Stimulated activated CD8-positive, alpha-beta memory T cell treated with anti-CD3 and anti-CD28 coated beads, Interleukin-15, amount 100 ng/mL, for 48 hours (primary cell): ENCODE data around the gene PKIB.
"Not testable (repeated sequence)": the region's sequence is repeated elsewhere in the genome, so short reads cannot be mapped to it uniquely, and the experiment has no call there.

Experiments used
- DNase-seq, 2 donors: peaks; one replicate each; pipeline ENCODE4 v3.0.0-alpha.2; 2020; ENCODE audit warnings: low read depth in 2 of 2

Gene PKIB, protein sequence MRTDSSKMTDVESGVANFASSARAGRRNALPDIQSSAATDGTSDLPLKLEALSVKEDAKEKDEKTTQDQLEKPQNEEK

DNA sequence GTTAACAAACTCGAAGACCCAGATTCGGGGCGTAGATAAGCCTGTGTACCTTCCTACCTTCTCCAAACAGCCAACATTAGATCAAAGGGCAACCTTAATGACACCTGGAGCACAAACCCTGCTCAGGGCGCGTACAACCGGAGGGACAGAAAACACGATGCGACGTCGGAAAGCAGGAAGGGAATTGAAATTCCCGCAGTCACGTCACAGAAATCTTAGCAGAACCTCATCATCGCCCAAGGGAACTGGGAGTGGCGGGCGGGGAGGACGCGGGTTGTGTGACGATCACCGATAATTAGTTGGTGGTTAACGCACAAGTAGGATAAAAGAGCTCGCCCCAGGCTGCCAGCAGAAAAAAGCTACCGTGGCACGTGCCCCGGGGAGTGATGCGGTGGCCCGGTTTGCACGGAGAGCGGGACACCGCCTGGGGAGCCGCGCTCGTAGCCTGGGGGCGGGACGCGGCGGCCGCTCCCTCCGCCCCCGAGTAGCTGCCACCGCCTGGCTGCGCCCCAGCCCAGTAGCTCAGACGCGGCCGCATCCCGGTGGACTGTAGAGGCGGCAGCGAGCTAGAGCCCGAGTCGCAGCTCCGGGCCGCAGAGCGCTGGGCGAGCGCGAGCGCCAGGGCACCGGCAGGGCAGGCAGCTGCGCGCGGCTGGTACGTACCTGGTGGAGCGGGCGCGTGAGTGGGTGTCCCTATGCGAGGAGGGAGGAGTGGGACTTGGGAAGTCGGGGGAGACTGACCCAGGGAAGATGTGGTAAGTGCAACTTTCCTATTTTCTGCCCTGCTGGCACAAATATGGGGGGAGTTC is at the start of gene PKIB:
TSS of gene PKIB (plus strand) at position 525 of the 809 bp plus-strand sequence. CDS start 107,390 bp downstream, outside the sequence.
- peak; percentile 33 to 38 for DNase-seq

DNA sequence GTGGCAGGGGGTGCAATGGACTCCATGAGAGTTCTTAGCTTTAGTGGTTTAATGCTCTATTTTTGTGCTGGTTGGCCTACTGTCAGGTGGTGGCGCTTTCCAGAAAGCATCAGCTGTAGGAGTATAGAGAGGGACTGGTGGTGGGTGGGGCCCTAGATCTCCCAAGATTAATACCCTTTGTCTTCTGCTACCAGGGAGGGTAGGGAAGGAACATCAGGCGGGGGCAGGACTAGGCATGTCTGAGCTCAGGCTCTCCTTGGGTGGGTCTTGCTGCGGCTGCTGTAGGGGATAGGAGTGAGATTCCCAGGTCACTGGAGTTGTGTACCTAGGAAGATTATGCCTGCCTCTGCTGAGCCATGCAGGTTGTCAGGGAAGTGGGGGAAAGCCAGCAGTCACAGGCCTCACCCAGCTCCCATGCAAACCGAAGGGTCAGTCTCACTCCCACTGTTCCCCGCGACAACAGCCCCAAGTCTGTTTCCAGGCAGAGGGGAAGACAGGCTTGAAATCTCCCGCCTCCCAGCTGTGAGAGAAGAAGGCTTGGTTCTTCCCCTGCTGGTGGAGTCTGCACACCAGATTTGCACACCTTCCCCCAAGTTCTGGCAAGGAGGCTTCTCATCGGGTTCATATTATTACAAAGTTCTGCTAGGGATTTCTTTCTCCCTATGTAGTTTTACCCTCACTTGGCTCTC is 46.7 kb upstream of the PKIB start:
- DNase-seq: no peak

DNA sequence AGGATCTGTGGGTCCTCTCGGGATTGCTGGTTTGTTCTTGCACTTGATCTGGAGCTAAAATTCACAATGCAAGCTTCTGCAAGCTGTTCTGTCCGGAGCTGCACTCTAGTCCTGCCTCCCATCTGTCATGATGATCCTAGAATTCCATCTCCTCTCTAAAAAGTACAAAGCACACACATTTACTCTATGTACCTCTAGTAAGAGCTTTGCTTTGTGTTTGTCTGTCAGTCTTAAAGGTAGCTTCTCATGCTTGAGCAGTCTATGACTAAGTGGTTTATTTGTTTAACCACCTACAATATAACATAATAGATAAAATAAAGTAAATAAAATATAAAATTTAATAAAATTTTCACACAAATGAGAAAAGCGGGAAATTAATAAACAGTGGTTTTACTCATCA is 46.0 kb upstream of the PKIB start:
- DNase-seq: no peak

DNA sequence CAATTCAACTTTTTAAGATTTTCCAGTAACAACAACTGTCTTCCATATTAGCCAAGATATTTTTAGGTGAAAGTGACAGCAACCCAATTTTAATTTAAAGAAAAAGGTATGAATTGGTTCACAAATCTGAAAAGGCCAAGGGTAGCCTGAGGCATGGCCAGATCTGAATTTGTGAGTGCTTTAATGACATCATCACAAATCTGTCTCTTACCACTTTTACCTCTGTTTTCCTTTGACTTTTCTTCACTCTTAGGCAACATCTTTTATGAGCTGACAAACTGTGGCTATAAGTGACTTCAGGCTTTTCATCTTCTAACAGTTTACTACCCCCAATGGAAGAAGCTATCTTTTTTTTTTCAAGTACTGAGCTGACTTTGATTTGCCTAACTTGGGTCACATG is 44.5 kb upstream of the PKIB start:
- DNase-seq: no peak

DNA sequence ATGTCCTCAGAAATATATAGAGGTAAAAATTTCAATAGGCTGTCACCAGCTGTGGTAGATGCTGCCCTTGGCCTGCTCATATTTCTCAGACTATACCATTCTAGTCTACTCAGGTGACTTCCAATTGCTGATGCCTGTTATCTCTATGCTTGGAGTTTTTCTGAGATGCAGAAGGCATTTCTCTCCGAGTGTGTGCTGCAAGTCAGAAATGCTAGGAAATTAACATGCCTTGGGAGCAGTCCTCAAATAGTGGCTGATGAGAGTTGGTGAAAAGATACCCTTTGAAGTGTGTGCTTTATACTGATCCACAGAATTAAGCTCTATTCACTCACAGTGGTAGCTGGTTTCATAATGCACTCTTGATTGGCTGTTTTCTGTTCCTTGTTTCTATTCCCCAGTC is 43.2 kb upstream of the PKIB start:
- DNase-seq: no peak

DNA sequence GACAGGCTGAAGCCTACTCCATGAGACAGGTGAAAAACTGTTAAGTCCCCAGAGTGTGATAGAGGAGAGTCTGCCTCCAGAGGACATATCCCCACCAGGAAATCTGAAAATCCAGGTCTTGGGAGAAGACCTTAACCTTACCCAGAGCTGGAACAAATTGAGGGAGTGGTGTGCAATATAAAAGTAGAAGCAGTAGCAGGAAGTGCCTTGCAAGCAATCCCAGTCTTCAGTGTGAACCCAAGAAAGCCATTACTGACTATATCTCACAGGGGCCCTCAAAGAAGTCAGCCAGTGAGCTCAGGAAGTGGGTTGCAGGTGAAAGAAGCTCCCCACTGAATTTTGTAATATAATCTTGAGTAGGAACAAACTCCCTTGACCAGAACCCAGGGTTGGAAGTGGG is 41.9 kb upstream of the PKIB start:
- DNase-seq: no peak

DNA sequence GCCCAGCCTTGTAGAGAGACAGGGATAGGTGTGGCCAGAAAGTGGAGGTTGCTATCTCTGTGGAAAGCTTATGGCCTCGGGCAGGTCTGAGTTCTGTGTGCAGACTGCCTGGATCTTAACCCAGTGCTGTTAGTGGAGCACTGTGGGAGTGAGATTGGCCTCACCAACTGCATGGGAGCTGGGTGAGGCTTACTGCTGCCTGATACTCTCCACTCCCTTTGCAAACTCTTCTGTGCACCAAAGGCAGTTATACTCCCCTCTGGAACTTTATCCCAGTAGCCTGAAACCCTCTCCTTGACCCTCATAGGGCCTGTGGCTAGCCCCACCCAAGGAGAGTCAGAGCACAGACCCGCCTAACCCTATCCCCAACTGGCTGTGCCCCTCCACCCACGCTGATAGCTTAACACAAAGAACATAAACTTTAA is 41.4 kb upstream of the PKIB start:
- no peak for DNase-seq

DNA sequence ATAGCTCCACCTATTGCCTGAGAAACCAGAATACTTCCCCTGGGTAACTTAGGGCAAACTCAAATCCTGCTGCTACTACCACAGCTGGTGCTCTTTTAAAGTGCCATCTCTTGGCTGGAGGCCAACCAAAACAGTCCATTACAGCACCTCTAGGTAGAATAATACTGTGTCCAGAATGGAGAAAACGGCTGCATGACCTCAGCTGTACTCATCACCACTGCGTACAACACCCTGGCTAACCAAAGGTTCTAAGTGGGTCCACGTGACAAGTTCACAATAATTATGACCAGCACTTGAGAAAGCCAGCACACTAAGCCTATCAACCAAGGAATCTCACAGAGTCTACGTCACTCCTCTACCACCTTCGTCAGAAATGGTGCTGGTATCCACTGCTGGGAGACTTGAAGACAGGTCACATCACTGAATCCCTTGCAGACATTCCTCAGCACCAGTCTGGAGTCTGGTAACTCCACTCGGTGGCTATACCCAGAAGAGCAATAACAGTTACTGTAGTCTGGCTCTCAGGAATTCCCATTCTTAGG is 40.9 kb upstream of the PKIB start:
- no peak for DNase-seq

DNA sequence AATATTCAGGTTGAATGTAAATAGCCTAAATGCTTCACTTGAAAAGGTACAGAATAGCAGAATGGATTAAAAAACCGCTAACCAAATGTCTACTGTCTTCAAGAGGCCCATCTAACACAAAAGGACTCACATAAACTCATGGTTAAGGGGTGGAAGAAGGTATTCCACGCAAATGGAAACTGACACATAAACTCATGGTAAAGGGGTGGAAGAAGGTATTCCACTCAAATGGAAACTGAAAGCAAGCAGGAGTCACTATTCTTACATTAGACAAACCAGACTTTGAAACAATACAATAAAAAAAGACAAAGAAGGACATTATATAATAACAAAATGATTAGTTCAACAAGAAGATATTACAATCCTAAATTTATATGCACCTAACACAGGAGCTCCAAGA is 38.3 kb upstream of the PKIB start:
- DNase-seq: no peak

DNA sequence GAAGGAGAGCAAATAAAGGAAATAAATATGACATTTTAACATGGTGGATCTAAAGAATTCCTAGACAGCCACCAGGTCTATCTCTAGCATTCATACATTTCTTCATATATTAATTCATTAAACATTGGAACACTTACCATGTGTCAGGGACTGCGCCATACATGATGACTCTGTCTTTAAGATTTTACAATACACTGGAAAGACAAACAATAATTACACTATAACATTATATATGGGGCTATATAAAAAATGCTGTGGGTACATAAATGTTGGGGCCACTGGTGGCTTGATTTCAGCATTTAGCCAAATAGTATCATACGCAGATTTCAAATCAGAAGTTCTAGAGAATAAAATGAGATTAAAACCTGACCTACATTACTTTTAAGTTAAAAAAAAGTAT is 33.3 kb upstream of the PKIB start:
- no peak for DNase-seq

DNA sequence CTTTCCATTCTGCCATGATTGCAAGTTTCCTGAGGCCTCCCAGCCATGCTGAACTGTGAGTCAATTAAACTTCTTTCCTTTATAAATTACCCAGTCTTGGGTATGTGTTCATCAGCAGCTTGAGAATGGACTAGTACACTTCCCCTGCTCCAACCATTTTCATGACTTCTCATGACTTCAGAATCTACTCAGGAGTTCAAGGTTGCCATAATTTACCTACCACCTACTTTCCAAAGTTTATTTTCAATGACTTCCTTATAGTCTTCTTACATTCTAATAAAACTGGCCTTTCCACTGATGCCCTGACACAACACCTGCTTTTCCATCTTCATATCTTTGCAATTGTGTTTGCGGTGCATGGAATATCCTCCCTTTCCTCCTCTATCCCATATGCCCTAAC is 31.2 kb upstream of the PKIB start:
- DNase-seq: no peak

DNA sequence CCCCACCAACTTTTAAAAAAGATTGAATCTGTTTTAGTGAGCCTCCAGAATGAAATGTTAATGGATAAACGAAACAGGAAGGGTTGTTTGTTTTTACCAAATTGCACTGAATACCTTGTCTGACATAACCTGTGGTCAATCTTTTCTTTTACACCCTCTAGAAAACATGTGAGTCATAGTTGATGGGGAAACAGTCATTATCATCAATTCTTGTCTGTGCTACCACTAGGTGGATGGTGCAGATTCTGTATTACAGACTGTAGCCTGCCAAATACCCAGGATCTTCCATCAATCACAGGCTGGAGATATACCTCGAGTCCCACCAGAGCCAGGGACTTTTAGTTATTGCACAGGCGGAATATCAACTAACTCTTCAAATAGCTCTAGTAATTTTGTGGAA is 29.5 kb upstream of the PKIB start:
- no peak for DNase-seq

DNA sequence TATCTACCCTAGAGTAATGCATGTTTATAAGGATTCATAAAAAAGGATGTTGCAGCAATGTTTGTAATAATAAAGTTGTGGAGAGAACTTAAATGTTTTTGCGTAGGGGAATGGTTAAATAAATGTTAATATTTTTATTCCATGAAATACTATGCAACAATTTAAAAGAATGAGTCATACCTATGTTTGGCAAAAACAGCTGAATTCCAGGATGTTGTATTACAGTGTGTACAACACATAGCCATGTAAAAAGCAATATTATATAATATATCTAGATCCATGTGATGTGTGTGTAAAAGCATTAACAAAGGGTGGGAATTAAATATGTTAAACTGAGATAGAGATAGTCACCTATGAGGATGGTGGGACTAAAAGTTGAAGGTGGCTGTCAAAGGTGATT is 21.1 kb upstream of the PKIB start:
- no peak for DNase-seq

DNA sequence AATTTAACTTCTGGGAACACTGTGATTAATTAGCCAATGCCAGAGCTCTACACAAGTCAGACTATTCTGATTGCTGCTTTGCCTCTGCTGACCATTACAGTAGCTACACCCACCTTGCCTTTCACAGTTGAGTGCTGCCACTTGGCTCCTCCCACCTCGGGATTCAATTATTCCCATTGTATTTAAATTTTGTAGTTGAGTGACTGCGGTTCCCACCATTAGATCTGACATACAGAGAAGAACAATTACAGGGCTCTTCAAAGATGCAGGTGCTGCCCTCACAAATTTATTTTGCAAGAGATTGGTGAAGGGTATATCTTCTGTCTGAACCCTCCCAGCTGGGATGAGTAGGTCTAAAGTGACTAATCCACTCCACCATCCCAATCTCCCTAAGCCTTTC is 11.9 kb upstream of the PKIB start:
- not testable (repeated sequence) for DNase-seq

DNA sequence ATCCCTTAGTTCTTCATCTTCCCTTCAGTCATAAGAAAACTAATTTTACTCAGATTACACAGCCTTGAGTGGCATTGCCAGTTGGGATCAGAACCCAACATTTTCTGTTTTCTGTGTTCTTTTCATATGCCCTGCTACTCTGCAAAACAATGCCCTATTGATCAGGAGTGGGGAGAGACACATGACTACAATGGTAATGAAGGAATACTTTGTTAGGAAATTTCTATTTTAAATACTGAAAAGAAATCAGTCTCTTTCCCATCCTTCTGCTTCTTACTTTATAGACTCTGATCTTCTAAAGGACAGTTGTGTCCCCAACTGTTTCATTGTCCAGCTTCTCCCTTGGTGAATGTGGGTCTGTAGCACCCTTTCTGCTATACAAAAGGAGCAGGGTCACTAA is 5.5 kb upstream of the PKIB start:
- DNase-seq: no peak

DNA sequence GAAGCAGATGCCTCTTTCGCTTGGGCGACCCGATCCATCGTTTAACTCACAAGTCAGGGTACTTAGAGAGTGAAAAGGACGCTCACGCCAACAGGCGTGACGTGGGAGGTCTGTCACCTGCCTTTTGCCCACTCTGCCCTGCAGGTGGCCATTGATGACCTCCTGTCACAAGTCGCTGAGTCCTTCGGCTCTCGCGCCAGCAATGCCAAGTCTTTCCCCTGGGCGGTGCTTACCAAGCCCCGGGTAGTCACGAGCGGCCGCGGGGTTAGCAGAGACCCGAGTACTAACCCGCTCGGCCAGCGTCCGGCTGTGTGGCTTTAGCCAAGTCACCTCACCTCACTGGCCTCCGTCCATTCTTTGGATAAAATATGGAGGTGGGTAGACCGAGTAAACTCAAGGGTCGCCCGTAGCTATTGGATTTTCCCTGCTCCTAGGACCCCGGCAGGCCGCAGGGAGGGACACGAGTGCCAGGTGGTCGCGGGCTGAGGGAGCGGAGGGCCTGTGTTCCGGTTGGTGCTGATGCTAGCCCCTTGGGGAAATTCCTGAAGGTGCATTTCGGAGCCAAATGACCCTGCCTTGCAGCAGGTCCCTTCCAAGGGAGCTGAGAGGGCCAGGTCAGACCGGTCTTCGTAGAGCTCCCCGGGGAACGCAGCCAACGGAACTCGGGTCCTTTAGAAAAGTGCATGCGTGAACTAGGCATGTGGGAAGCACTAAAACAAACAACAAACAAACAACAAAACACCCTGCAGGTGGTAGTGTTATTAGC is 668 bp downstream of the PKIB start:
- no peak for DNase-seq

DNA sequence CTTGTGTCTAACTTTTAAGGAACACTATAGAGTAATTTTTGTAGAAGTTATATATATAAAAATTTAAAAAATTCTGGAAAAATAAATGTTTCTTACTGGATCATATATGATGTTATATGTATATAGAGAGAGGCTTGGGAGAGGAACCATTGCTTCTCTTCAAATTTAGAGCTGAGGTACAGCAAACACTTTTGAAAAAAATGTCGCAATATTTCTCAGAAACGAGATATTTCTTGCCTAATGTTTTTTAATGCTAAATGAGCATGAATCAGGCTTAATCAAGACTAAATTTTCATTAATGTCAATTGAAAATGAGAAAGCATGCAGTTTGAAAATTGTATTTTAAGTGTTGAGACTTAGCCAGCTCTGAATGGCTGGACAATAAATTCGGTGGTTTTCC is 2.6 kb downstream of the PKIB start:
- DNase-seq: no peak

DNA sequence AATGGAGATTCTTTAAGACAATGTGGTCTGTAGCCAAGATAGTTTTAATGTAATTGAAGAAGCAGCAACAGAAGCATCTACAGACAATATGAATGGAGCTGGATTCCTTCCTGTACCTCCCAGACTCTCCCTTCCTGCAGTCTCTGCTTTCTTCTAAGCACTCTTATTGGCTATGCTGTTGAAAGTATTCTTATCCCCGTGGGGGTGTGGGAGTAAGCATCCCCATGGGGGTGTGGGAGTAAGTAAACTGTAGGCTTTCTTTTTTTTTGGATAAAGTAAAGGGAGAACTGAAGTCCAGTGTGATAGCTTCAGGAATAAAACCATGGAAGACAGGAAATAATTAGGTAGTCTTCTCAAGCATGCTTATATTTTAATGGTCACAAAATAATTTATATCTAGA is 4.1 kb downstream of the PKIB start:
- no peak for DNase-seq

DNA sequence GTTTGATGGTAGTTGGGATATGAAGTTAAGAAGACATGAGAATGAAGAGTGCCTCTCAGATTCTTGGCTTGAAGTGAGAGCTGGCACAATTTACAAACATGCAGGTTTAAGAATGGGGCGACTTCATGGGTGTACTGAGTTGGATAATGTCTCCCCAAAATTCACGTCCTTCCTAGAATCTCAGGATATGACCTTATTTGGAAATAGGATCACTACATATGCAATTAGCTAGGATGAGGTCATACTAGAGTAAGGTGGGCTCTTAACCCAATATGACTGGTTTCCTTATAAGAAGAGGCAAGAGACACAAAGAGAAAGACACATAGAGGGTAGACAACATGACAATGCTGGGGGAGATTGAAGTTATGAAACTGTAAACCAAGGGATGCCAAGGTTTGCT is 5.2 kb downstream of the PKIB start:
- DNase-seq: no peak

DNA sequence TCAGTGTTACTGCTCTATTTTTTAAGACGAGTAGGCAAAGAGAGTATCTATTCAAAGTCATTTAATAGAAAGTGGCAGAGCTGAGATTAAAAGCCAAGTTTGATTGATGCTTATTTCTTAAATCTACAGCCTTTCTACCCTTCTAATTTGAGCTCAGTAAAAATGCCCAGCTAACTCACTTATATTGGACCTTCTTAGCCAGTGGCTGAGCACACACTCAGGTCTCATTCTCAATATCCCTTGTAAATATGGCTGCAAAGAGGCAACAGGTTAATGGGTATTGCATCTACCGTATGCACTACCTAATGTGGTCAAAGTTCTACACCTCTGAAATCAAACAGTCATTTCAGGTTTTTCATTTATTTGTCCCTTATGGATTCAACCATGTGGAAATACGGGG is 6.7 kb downstream of the PKIB start:
- no peak for DNase-seq

DNA sequence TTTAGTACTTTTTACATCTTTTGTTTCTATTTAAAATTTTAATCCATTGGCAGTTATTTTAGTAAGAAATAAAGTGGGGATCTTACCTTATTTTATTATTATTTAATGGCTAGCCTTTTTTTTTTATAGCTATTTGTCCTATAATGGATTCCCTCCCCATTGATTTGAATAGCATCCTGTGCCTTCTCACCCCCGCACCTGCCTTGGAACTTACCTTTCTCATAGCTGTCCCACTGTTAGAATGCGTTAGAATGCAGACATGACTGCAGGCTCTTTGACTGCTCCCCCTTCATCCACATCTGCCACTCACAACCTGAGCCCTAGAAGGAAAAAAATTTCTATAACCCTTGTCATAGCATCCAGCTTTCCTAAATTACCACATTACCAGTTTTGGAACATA is 9.1 kb downstream of the PKIB start:
- DNase-seq: no peak

DNA sequence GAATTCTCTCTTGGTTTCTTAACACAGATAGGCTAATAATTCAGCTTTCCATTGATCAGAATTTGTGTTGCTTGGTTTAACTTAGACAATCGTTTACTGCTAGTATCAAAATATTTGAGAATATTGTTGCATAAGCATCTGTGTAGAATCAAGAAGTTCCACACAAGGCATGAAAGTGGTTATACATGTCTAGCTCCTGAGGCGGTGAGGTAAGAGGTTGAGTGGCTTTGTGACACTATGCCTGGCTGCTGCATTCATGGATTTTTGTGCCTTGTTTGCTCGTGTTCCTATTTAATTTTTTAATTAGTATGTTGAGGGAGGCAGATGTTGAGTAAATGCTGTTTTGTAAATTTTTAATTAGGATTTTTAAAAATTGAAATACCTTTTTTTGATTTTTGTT is 10.2 kb downstream of the PKIB start:
- DNase-seq: no peak
